Sigmoid colon (tissue), 7 donors: ENCODE results near the gene MACF1. TPM values are rescaled to one million over a fixed set of nuclear protein-coding genes. Genes with fewer than 3 reads are reported as not detected.

Experiments
- DNase-seq: peaks from one replicate; pipeline ENCODE4 v3.0.0-alpha.2; 2019
- H3K27ac ChIP-seq, 4 donors: fragments of 200-600 bp; sonication (generic); one replicate each; pipeline ENCODE4 v1.5.1; 2016 to 2019; ENCODE audit warnings: mild to moderate bottlenecking in 1 of 4
- H3K27me3 ChIP-seq, 3 donors: fragments of 200-600 bp; sonication (generic); one replicate each; pipeline ENCODE4 v1.5.1; 2019; ENCODE audit warnings: mild to moderate bottlenecking in 1 of 3
- H3K36me3 ChIP-seq, 4 donors: fragments of 200-600 bp; sonication (generic); one replicate each; pipeline ENCODE4 v1.5.1; 2016 to 2019
- H3K4me1 ChIP-seq, 4 donors: fragments of 200-600 bp; sonication (generic); one replicate each; pipeline ENCODE4 v1.5.1; 2017 to 2019
- H3K4me3 ChIP-seq, 4 donors: fragments of 200-600 bp; sonication (generic); one replicate each; pipeline ENCODE4 v1.5.1; 2017 to 2019; ENCODE audit warnings: mild to moderate bottlenecking in 2 of 4, moderate library complexity in 1 of 4
- H3K9me3 ChIP-seq, 4 donors: fragments of 200-600 bp in 3 of 4; sonication (generic) in 3 of 4; one replicate each; pipeline versions ENCODE4 v1.5.1 to v1.6.1; 2013 to 2019
- EP300 ChIP-seq, 4 donors: sonication (generic); formaldehyde crosslinking; IDR thresholded peaks; one replicate each; pipeline ENCODE4 v1.6.1; 2017; ENCODE audit warnings: antibody characterized with exemption in 4 of 4
- POLR2A ChIP-seq, 2 donors: fragments of 450-650 bp; IDR thresholded peaks; one replicate each; pipeline ENCODE4 v1.6.1; 2016; ENCODE audit warnings: antibody characterized with exemption in 2 of 2, mild to moderate bottlenecking in 2 of 2, moderate library complexity in 2 of 2
- POLR2AphosphoS5 ChIP-seq, 4 donors: sonication (generic); formaldehyde crosslinking; IDR thresholded peaks; one replicate each; pipeline ENCODE4 v1.6.1; 2017; ENCODE audit warnings: antibody characterized with exemption in 4 of 4
- WGBS, 2 donors: extraction: QIAGEN DNeasy Blood & Tissue Kit; methylation state at CpG; one replicate each; pipeline ENCODE4 v1.1.7; 2013; 5-methylcytosine and 5-hydroxymethylcytosine counted together
- intact Hi-C: fragments of 100-400 bp; cut with DNase I; formaldehyde crosslinking; loops from one replicate; pipeline ENCODE4 v1.15.1; 2023
- polyA plus RNA-seq, 3 donors: library from polyadenylated mRNA; stranded (reverse); fragments of 200-250 nt; gene quantifications; one replicate each; pipeline ENCODE4 v1.2.3, GENCODE V29; 2013
- total RNA-seq, 4 donors: library from RNA; depleted of rRNA; stranded (reverse); fragments of >200 nt; gene quantifications; one replicate each; pipeline ENCODE4 v1.1.0, GENCODE V29; 2016
- TF ChIP-seq, protein P1 (sequence below), 4 experiments: fragments of 450-650 bp in 3 of 4; fragments of 200-600 bp in 1 of 4; IDR thresholded peaks; one replicate each; pipeline ENCODE4 v1.5.1; 2016 to 2019; ENCODE audit warnings: antibody characterized with exemption in 4 of 4, mild to moderate bottlenecking in 3 of 4, moderate library complexity in 2 of 4
- donor health status: healthy with polysubstance abuse.
- donor health status: Bipolar disorder and iron deficiency.
- donor health status: healthy.

Gene MACF1
- total and polyA plus RNA-seq, 7 donors, result 16.0 to 657 (median 292) TPM

DNA sequence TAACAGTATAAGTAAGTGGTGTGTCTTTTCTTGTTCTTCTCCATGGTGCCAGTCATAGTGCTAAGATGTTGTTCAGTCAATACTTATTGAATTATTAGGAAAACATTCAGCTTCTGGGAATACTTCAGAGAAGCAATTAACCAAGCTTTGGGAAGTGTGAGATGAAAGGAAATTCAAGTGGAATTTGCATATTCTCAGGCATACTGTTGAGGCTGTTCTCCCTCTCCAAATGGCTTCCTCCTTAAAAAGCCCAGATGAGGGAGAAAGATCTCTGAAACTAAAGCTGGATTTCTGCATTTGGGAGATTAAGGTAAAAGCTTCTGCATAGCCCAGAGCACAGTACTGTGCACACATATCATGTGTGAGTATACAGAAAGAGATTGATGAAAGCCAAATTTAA, 73.4 kb downstream of the MACF1 start:
- Histone ChIP-seq H3K27ac (peak overlapping the region in 2 of 4 donors; percentile 18 to 39), H3K4me3 (no peak overlapping the region), H3K9me3 (no peaks in the 10 kb centered on the region), H3K4me1 (peaks cover 0 to 58% (median 52%) of the 10 kb centered on the region in 4 donors), H3K36me3 (peaks cover 0 to 1% (median 0%) of the 10 kb centered on the region in 4 donors), H3K27me3 (no peaks in the 10 kb centered on the region)
- TF ChIP-seq, protein P1, sequence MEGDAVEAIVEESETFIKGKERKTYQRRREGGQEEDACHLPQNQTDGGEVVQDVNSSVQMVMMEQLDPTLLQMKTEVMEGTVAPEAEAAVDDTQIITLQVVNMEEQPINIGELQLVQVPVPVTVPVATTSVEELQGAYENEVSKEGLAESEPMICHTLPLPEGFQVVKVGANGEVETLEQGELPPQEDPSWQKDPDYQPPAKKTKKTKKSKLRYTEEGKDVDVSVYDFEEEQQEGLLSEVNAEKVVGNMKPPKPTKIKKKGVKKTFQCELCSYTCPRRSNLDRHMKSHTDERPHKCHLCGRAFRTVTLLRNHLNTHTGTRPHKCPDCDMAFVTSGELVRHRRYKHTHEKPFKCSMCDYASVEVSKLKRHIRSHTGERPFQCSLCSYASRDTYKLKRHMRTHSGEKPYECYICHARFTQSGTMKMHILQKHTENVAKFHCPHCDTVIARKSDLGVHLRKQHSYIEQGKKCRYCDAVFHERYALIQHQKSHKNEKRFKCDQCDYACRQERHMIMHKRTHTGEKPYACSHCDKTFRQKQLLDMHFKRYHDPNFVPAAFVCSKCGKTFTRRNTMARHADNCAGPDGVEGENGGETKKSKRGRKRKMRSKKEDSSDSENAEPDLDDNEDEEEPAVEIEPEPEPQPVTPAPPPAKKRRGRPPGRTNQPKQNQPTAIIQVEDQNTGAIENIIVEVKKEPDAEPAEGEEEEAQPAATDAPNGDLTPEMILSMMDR (IDR thresholded peaks at IDR 0.05), result no peak
- TF ChIP-seq POLR2A (IDR thresholded peaks at IDR 0.05), result no peak
- TF ChIP-seq POLR2AphosphoS5 (IDR thresholded peaks at IDR 0.05), result no peak
- TF ChIP-seq EP300 (IDR thresholded peaks at IDR 0.05), result no peak
- no peak for DNase-seq
- intact Hi-C loops, result no loop called here

DNA sequence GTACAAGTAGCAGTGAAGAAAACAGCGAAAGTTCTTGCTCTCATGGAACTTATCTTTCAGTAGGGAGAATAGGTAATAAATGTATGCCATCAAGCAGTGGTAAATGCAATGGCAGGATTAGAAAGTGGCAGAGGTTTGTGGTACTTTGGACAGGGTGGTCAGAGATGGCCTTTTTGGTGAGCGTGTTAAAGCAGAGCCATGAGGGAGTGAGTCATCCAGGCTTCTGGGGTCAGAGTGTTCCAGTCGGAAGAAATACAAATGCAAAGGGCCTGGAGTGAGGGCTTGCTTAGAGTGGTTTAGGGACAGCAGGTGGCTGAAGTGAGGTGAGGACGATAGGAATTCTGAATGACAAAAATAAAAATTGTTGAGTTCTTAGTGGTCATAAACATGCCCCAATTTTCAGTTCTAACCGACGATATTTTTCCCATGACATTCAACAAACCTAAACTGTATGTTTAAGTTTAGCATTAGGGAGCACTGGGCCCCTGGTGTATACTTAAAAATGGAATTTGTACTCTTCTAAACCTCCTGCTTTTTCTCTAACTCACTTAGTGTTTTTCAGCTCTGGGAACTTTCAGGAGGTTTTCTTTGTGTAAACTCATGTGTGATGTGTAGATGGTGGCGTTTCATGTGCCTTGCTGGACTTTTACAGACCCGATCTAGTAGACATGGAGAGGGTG, 78.2 kb downstream of the MACF1 start:
- no peaks in the 10 kb centered on the region for H3K27me3 ChIP-seq
- TF ChIP-seq POLR2AphosphoS5 (IDR thresholded peaks at IDR 0.05), result no peak
- TF ChIP-seq EP300 (IDR thresholded peaks at IDR 0.05), result no peak
- TF ChIP-seq, protein P1 (IDR thresholded peaks at IDR 0.05), result no peak
- no peak for TF ChIP-seq POLR2A (IDR thresholded peaks at IDR 0.05)
- 76 to 80% methylated on average over 8 of the region's 8 CpGs for WGBS, 2 donors
- H3K36me3 ChIP-seq, result peaks cover 14 to 49% (median 35%) of the 10 kb centered on the region in 4 donors
- H3K4me3 ChIP-seq, result no peak overlapping the region
- peak overlapping the region in 3 of 4 donors; percentile 57 to 77 (median 76) for H3K27ac ChIP-seq
- peak; percentile 72 for DNase-seq
- no peaks in the 10 kb centered on the region for H3K9me3 ChIP-seq
- intact Hi-C loops, result loop anchor here (5.0 kb wide), 1 partner anchor 125 kb away; no protein-coding TSS in a partner anchor
- peaks cover 0 to 65% (median 41%) of the 10 kb centered on the region in 4 donors for H3K4me1 ChIP-seq

DNA sequence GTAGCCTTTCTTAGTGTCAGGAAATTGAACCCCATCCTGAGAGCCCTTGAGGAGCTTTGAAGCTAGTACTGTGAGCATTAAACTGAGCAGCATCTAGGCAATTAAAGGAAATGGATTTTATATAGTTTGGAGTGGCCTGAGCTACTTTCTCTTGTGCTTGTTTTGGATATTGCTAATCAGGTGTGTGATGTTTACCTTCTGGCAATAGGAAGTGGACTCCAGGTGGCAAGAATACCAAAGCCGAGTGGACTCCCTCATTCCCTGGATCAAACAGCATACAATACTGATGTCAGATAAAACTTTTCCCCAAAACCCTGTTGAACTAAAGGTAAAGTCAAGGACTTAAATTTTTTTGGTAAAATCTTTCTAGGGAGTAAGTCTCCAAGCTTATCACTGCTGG, 79.4 kb downstream of the MACF1 start:
- Histone ChIP-seq H3K36me3 (peaks cover 14 to 61% (median 43%) of the 10 kb centered on the region in 4 donors), H3K27ac (peak overlapping the region in 2 of 4 donors; percentile 76 to 77), H3K4me1 (peaks cover 0 to 54% (median 30%) of the 10 kb centered on the region in 4 donors), H3K4me3 (no peak overlapping the region), H3K27me3 (no peaks in the 10 kb centered on the region), H3K9me3 (no peaks in the 10 kb centered on the region)
- intact Hi-C loops, result loop anchor here (5.0 kb wide), 1 partner anchor 123 kb away; no protein-coding TSS in a partner anchor
- no peak for DNase-seq
- WGBS, 2 donors, result 27 to 83% methylated on average over 1 of the region's 1 CpG
- TF ChIP-seq, protein P1 (IDR thresholded peaks at IDR 0.05), result no peak
- TF ChIP-seq POLR2AphosphoS5 (IDR thresholded peaks at IDR 0.05) (no peak), POLR2A (IDR thresholded peaks at IDR 0.05) (no peak), EP300 (IDR thresholded peaks at IDR 0.05) (no peak)

DNA sequence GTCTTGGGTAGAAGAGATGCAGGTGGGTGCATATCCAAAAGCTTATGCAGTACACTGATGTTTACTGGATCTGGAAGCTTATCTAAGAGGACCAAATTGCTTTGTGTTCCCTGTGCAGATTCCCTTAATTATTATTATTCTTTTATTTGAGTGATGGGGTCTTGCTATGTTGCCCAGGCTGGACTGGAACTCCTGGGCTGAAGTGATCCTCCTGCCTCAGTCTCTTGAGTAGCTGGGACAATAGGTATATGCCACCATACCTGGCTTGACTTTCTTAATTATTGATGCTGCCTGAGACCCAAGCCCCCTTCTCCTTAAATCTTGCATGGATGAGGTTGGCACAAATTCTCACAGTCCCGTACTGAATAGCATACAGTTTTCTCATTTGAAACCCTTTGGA, 83.0 kb downstream of the MACF1 start:
- Histone ChIP-seq H3K27me3 (no peaks in the 10 kb centered on the region), H3K4me3 (no peak overlapping the region), H3K27ac (no peak overlapping the region), H3K36me3 (peaks cover 14 to 83% (median 55%) of the 10 kb centered on the region in 4 donors), H3K9me3 (no peaks in the 10 kb centered on the region), H3K4me1 (peaks cover 0 to 20% (median 10%) of the 10 kb centered on the region in 4 donors)
- intact Hi-C loops, result no loop called here
- TF ChIP-seq EP300 (IDR thresholded peaks at IDR 0.05), result no peak
- TF ChIP-seq POLR2AphosphoS5 (IDR thresholded peaks at IDR 0.05), result no peak
- TF ChIP-seq POLR2A (IDR thresholded peaks at IDR 0.05), result no peak
- TF ChIP-seq, protein P1 (IDR thresholded peaks at IDR 0.05), result no peak
- WGBS, 2 donors, result 97 to 99% methylated on average over 1 of the region's 1 CpG
- DNase-seq, result no peak
